B cell (primary cell): ENCODE results near the gene ATG4D. TPM values are rescaled to one million over a fixed set of nuclear protein-coding genes. Genes with fewer than 3 reads are reported as not detected.
"Not testable (repeated sequence)": the region's sequence is repeated elsewhere in the genome, so short reads cannot be mapped to it uniquely, and the experiment has no call there.

Experiments
- ATAC-seq: fragments of 200-7000 bp; cut with Tn5 transposase; one replicate; pipeline ENCODE4 v1.10.0; 2021; ENCODE audit warnings: low read depth, mild to moderate bottlenecking, moderate number of reproducible peaks, moderate library complexity
- CTCF ChIA-PET: fragments of 350-600 bp; sonication (Branson Sonifier 250); formaldehyde crosslinking; loops from one replicate; lab custom pipeline; 2021; ENCODE audit warnings: antibody characterized with exemption, inconsistent platforms; lab: Charles Lee
- POLR2A ChIA-PET: fragments of 350-600 bp; sonication (Branson Sonifier 250); formaldehyde crosslinking; loops from one replicate; lab custom pipeline; 2021; ENCODE audit warnings: antibody characterized with exemption; lab: Charles Lee
- DNase-seq: peaks from one replicate; pipeline ENCODE4 v3.0.0; 2013
- H2AFZ ChIP-seq: 2 replicates; pipeline ENCODE4 v1.6.1; 2012; ENCODE audit warnings: mild to moderate bottlenecking, low read depth, low read length; ENCODE audit not compliant: insufficient read depth, poor library complexity, severe bottlenecking
- H3K27ac ChIP-seq, 2 donors: 1 replicate in 1 of 2; 2 replicates in 1 of 2; pipeline ENCODE4 v1.5.1; 2012 to 2013; ENCODE audit warnings: low read length in 2 of 2, mild to moderate bottlenecking in 2 of 2, moderate library complexity in 1 of 2
- H3K27me3 ChIP-seq, 4 experiments: fragments of 200-600 bp in 1 of 4; sonication (generic) in 1 of 4; replicated peaks in 1 of 4; 1 replicate in 2 of 4; 2 replicates in 2 of 4; pipeline versions ENCODE4 v1.6.1 to v1.7.0; 2013 to 2016; ENCODE audit warnings: low read length in 3 of 4, mild to moderate bottlenecking in 2 of 4, mixed read lengths in 1 of 4, moderate library complexity in 1 of 4; ENCODE audit not compliant: insufficient read depth in 4 of 4, control insufficient read depth in 3 of 4; ENCODE audit errors: control extremely low read depth in 1 of 4
- H3K36me3 ChIP-seq, 2 experiments: replicated peaks in 1 of 2; 1 replicate in 1 of 2; 2 replicates in 1 of 2; pipeline versions ENCODE4 v1.6.1 to v1.7.1; 2013; ENCODE audit warnings: low read length in 1 of 2; ENCODE audit not compliant: insufficient read depth in 2 of 2, control insufficient read depth in 1 of 2; ENCODE audit errors: control extremely low read depth in 1 of 2, extremely low read depth in 1 of 2
- H3K4me1 ChIP-seq, 2 donors: fragments of 200-600 bp in 1 of 2; sonication (generic) in 1 of 2; 1 replicate in 1 of 2; 2 replicates in 1 of 2; pipeline versions ENCODE4 v1.5.1 to v1.6.1; 2013 to 2017; ENCODE audit warnings: low read length in 2 of 2; ENCODE audit not compliant: control insufficient read depth in 2 of 2, insufficient read depth in 2 of 2
- H3K4me2 ChIP-seq: replicated peaks from 2 replicates; pipeline ENCODE3; 2012; ENCODE audit warnings: mild to moderate bottlenecking, low read depth, low read length; ENCODE audit not compliant: poor library complexity, severe bottlenecking
- H3K4me3 ChIP-seq, 5 experiments: fragments of 200-600 bp in 1 of 5; sonication (generic) in 1 of 5; 1 replicate in 3 of 5; 2 replicates in 2 of 5; pipeline versions ENCODE4 v1.5.1 to v1.7.0; 2011 to 2016; ENCODE audit warnings: low read length in 4 of 5, mild to moderate bottlenecking in 4 of 5, low read depth in 2 of 5, control low read depth in 1 of 5, moderate library complexity in 1 of 5; ENCODE audit not compliant: insufficient read depth in 1 of 5; ENCODE audit errors: control extremely low read depth in 1 of 5, extremely low read depth in 1 of 5
- H3K79me2 ChIP-seq: fragments of 200-600 bp; sonication (generic); one replicate; pipeline ENCODE4 v1.6.0; 2016; ENCODE audit warnings: low read length; ENCODE audit not compliant: control insufficient read depth, insufficient read depth
- H3K9ac ChIP-seq: fragments of 200-600 bp; sonication (generic); 2 replicates; pipeline ENCODE4 v1.6.1; 2017; ENCODE audit warnings: mild to moderate bottlenecking, low read length, moderate library complexity
- H3K9me3 ChIP-seq, 3 donors: one replicate each; pipeline versions ENCODE4 v1.6.1 to v1.7.1; 2013; ENCODE audit warnings: low read length in 2 of 3; ENCODE audit not compliant: control insufficient read depth in 2 of 3, insufficient read depth in 1 of 3; ENCODE audit errors: control extremely low read depth in 1 of 3
- H4K20me1 ChIP-seq: 2 replicates; pipeline ENCODE4 v1.6.0; 2012; ENCODE audit warnings: mild to moderate bottlenecking, low read length; ENCODE audit not compliant: insufficient read depth, control insufficient read depth, poor library complexity, severe bottlenecking
- H3K27ac Mint-ChIP-seq: one replicate; pipeline ENCODE4 v1.8.0; 2021; ENCODE audit warnings: mixed read lengths
- H3K27me3 Mint-ChIP-seq: one replicate; pipeline ENCODE4 v1.8.0; 2021; ENCODE audit warnings: mixed read lengths
- H3K4me1 Mint-ChIP-seq: one replicate; pipeline ENCODE4 v1.8.0; 2021; ENCODE audit warnings: mixed read lengths
- H3K4me3 Mint-ChIP-seq: one replicate; pipeline ENCODE4 v1.8.0; 2021; ENCODE audit warnings: mixed read lengths
- H3K9me3 Mint-ChIP-seq: one replicate; pipeline ENCODE4 v1.8.0; 2022; ENCODE audit warnings: mixed read lengths; ENCODE audit not compliant: insufficient read depth
- EZH2 ChIP-seq: IDR thresholded peaks from 2 replicates; pipeline ENCODE4 v1.6.1; 2012; ENCODE audit warnings: borderline replicate concordance, low read depth, mild to moderate bottlenecking, moderate library complexity, low read length; ENCODE audit not compliant: insufficient read depth, poor library complexity, severe bottlenecking
- WGBS: methylation state at CpG from one replicate; pipeline ENCODE4 v1.1.5; 2013; ENCODE audit warnings: missing lambda C conversion rate; ENCODE audit not compliant: insufficient coverage; 5-methylcytosine and 5-hydroxymethylcytosine counted together
- intact Hi-C: fragments of 100-400 bp; cut with micrococcal nuclease; formaldehyde crosslinking; loops from one replicate; pipeline ENCODE4 v1.10.0; 2022
- polyA plus RNA-seq: library from polyadenylated mRNA; depleted of rRNA; stranded (reverse); fragments of >200 nt; gene quantifications from 2 replicates; pipeline ENCODE4 v1.2.3, GENCODE V29; 2012
- total RNA-seq, 2 donors: library from RNA; stranded (reverse); fragments of 120-200 nt in 1 of 2; gene quantifications; 1 replicate in 1 of 2; 2 replicates in 1 of 2; pipeline versions ENCODE4 v1.2.3 to v1.2.4, GENCODE V29; 2013 to 2022
- TF ChIP-seq, protein P1 (sequence below): fragments of 200-600 bp; IDR thresholded peaks from one replicate; pipeline ENCODE4 v1.8.0; 2022; ENCODE audit warnings: antibody characterized with exemption, mild to moderate bottlenecking

ATG4D gene
- total and polyA plus RNA-seq, 2 donors (not counting 1 experiment from before 2014, with no cell fraction given): 58.8 to 75.5 TPM

DNA sequence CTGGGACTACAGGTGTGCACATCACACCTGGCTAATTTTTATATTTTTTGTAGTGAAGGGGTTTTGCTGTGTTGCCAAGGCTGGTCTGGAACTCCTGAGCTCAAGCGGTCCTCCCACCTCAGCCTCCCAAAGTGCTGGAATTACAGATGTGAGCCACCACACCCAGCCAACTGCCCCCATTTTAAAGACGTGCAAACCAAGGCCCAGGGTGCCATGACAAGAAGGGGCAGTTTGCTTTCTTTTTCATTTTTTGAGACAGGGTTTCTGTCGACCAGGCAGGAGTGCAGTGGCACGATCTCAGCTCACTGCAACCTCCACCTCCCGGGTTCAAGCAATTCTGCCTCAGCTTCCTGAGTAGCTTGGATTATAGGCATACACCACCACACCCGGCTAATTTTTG, 30.1 kb downstream of the ATG4D start:
- H3K79me2 ChIP-seq, H3K4me3 ChIP-seq, POLR2A ChIA-PET, ATAC-seq, DNase-seq, H3K27ac Mint-ChIP-seq, H3K27ac ChIP-seq, intact Hi-C loops, H3K36me3 ChIP-seq, H4K20me1 ChIP-seq, H3K9ac ChIP-seq, H2AFZ ChIP-seq, H3K9me3 Mint-ChIP-seq, H3K27me3 Mint-ChIP-seq, H3K27me3 ChIP-seq, H3K4me3 Mint-ChIP-seq, H3K9me3 ChIP-seq, H3K4me2 ChIP-seq: not testable (repeated sequence)
- CTCF ChIA-PET: interaction anchor here (0.7 to 12.0 kb wide), 12 partner anchors 10 to 655 kb away, joined by 3 to 102 read pairs (median 3); partner anchors contain the start of gene ATG4D
- peaks cover 3 to 11% of the 10 kb centered on the region in 2 donors for H3K4me1 ChIP-seq
- WGBS: 91% methylated on average over 4 of the region's 6 CpGs
- H3K4me1 Mint-ChIP-seq: peaks cover 12% of the 10 kb centered on the region

DNA sequence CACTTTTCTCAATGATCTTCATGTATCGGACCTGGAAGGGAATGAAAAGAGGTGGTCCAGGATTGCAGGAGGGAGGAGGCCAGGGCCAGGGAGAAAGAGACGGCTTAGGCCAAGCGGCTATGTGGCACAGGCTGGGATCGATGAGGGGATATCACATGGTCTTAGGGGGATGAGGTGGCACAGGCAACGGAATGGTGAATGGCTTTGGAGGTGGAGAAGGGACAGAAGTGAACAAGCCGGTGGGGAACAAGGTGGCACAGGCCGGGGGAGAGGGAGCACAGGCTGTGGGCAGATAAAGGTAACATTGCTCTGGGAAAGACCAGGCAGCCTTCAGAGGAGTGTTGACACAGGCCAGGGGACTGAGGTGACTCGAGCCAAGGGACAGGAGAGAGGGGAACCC, 30.8 kb downstream of the ATG4D start:
- H3K27ac Mint-ChIP-seq: no peak overlapping the region
- no peak for TF ChIP-seq EZH2
- TF ChIP-seq, protein P1, sequence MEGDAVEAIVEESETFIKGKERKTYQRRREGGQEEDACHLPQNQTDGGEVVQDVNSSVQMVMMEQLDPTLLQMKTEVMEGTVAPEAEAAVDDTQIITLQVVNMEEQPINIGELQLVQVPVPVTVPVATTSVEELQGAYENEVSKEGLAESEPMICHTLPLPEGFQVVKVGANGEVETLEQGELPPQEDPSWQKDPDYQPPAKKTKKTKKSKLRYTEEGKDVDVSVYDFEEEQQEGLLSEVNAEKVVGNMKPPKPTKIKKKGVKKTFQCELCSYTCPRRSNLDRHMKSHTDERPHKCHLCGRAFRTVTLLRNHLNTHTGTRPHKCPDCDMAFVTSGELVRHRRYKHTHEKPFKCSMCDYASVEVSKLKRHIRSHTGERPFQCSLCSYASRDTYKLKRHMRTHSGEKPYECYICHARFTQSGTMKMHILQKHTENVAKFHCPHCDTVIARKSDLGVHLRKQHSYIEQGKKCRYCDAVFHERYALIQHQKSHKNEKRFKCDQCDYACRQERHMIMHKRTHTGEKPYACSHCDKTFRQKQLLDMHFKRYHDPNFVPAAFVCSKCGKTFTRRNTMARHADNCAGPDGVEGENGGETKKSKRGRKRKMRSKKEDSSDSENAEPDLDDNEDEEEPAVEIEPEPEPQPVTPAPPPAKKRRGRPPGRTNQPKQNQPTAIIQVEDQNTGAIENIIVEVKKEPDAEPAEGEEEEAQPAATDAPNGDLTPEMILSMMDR: no peak
- H3K4me2 ChIP-seq: no peak overlapping the region
- ChIA-PET CTCF (interaction anchor here (1.1 to 12.0 kb wide), 5 partner anchors 33 to 125 kb away, joined by 4 to 102 read pairs (median 10); partner anchors contain the start of gene ATG4D), POLR2A (no interaction called here)
- WGBS: 93% methylated on average over 7 of the region's 8 CpGs
- no peak overlapping the region for H3K4me3 ChIP-seq
- no peaks in the 10 kb centered on the region for H3K9me3 ChIP-seq
- no peak overlapping the region for H2AFZ ChIP-seq
- H3K9ac ChIP-seq: no peak overlapping the region
- DNase-seq: no peak
- intact Hi-C loops: no loop called here
- no peak overlapping the region for H3K4me3 Mint-ChIP-seq
- H3K9me3 Mint-ChIP-seq: no peaks in the 10 kb centered on the region
- H3K27ac ChIP-seq: no peak overlapping the region
- H3K4me1 ChIP-seq: peaks cover under 1 to 7% of the 10 kb centered on the region in 2 donors
- peaks cover 6% of the 10 kb centered on the region for H3K4me1 Mint-ChIP-seq
- H4K20me1 ChIP-seq: no peaks in the 10 kb centered on the region
- peaks cover 3% of the 10 kb centered on the region for H3K79me2 ChIP-seq
- no peaks in the 10 kb centered on the region for H3K27me3 ChIP-seq
- no peak for ATAC-seq
- no peaks in the 10 kb centered on the region for H3K36me3 ChIP-seq
- no peaks in the 10 kb centered on the region for H3K27me3 Mint-ChIP-seq
